Measurements from ENCODE around the gene GMPR2.
A peak's percentile ranks its signal among the peaks of the same experiment; 100 is the strongest.

GMPR2 gene

GRCh38 chr14:24269368-24269767 lies 36.6 kb downstream of the GMPR2 start:
- Histone ChIP-seq H4K8ac (ENCODE audit: low read depth, low read length) (no peak overlapping the region), H2AK5ac (ENCODE audit: low read depth, low read length) (peak overlapping the region; percentile 5), H3K36me3 (replicated peaks in 1 of 2; ENCODE audit: control insufficient read depth in 2 of 2, insufficient read depth in 2 of 2, low read length in 2 of 2) (peaks cover 7 to 17% of the 10 kb centered on the region in 2 donors), H3K23ac (ENCODE audit: low read depth, low read length, poor library complexity) (no peak overlapping the region), H2BK12ac (ENCODE audit: low read length) (no peak overlapping the region), H3K14ac (ENCODE audit: low read length) (no peak overlapping the region), H2AFZ (ENCODE audit: low read length) (no peak overlapping the region), H3K4me1 (ENCODE audit: control insufficient read depth in 2 of 2, insufficient read depth in 1 of 2, low read depth in 1 of 2, low read length in 2 of 2) (peaks cover 4 to 6% of the 10 kb centered on the region in 2 donors), H2BK15ac (ENCODE audit: low read length) (no peak overlapping the region), H3K79me1 (ENCODE audit: low read depth, low read length) (no peaks in the 10 kb centered on the region), H3K4ac (ENCODE audit: low read length) (no peak overlapping the region), H3K4me3 (ENCODE audit: low read length in 2 of 2) (no peak overlapping the region), H3K4me2 (ENCODE audit: insufficient read depth, low read length, poor library complexity, severe bottlenecking) (no peak overlapping the region), H3K27me3 (ENCODE audit: control insufficient read depth in 3 of 3, insufficient read depth in 3 of 3, low read depth in 1 of 3, low read length in 3 of 3) (no peaks in the 10 kb centered on the region), H3K18ac (ENCODE audit: low read length) (no peak overlapping the region), H3K9ac (ENCODE audit: low read depth, low read length, poor library complexity) (no peak overlapping the region), H2BK5ac (ENCODE audit: low read length) (no peak overlapping the region), H4K91ac (ENCODE audit: low read depth, low read length, poor library complexity) (no peak overlapping the region), H2BK120ac (ENCODE audit: low read depth, low read length) (no peak overlapping the region), H3K27ac (replicated peaks; ENCODE audit: low read length) (no peak overlapping the region), H3K9me3 (replicated peaks in 1 of 2; ENCODE audit: control insufficient read depth in 2 of 2, insufficient read depth in 1 of 2, low read depth in 1 of 2, low read length in 2 of 2) (peaks cover 0 to 1% of the 10 kb centered on the region in 2 donors)
- DNase-seq (ENCODE audit: low spot score), result no peak
- WGBS, 2 donors (ENCODE audit: extremely low coverage in 2 of 2, insufficient read length in 2 of 2, insufficient replicate concordance in 1 of 2), result no CpG with 5 or more reads among the region's 8 CpGs

DNA sequence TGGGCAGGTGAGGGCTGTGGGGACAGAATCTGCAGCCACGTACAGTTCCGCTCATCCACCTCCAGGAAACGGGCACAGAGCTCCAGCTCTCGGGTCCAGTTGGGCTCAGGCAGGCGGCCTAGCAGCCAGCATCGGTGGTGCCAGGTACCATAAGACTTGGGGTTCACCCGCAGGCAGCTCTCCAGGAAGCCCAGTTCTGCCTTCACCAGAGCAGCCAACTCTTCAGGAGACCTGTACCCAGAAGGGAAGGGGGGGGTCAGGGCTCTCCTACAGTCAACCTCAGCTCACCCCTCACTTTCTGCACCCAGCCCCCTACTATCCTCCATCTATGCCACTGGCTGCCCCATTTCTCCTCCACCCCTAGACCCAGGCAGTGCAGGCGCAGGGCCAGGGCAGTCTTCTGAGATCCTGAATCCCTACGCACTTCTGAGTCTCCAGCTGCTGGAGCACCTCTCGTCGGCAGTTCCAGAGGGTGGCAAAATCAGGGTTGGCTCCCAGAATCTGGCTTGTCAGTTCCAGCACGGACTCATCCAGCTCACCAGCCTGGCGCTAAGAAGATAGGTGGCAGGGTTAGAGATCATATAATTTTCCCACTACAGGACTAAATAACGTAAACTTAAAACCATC lies 37.3 kb downstream of the GMPR2 start:
- Histone ChIP-seq H3K36me3 (replicated peaks in 1 of 2; ENCODE audit: control insufficient read depth in 2 of 2, insufficient read depth in 2 of 2, low read length in 2 of 2) (peaks cover 7 to 17% of the 10 kb centered on the region in 2 donors), H2AFZ (ENCODE audit: low read length) (no peak overlapping the region), H3K23ac (ENCODE audit: low read depth, low read length, poor library complexity) (no peak overlapping the region), H4K91ac (ENCODE audit: low read depth, low read length, poor library complexity) (no peak overlapping the region), H2BK5ac (ENCODE audit: low read length) (no peak overlapping the region), H2BK15ac (ENCODE audit: low read length) (peak overlapping the region; percentile 38), H2AK5ac (ENCODE audit: low read depth, low read length) (peak overlapping the region; percentile 64), H3K9ac (ENCODE audit: low read depth, low read length, poor library complexity) (no peak overlapping the region), H3K14ac (ENCODE audit: low read length) (no peak overlapping the region), H3K79me1 (ENCODE audit: low read depth, low read length) (no peaks in the 10 kb centered on the region), H3K4me3 (ENCODE audit: low read length in 2 of 2) (no peak overlapping the region), H3K27me3 (ENCODE audit: control insufficient read depth in 3 of 3, insufficient read depth in 3 of 3, low read depth in 1 of 3, low read length in 3 of 3) (no peaks in the 10 kb centered on the region), H2BK12ac (ENCODE audit: low read length) (no peak overlapping the region), H3K9me3 (replicated peaks in 1 of 2; ENCODE audit: control insufficient read depth in 2 of 2, insufficient read depth in 1 of 2, low read depth in 1 of 2, low read length in 2 of 2) (peaks cover 0 to 1% of the 10 kb centered on the region in 2 donors), H3K4me1 (ENCODE audit: control insufficient read depth in 2 of 2, insufficient read depth in 1 of 2, low read depth in 1 of 2, low read length in 2 of 2) (peaks cover 4 to 6% of the 10 kb centered on the region in 2 donors), H4K8ac (ENCODE audit: low read depth, low read length) (no peak overlapping the region), H3K4ac (ENCODE audit: low read length) (no peak overlapping the region), H3K4me2 (ENCODE audit: insufficient read depth, low read length, poor library complexity, severe bottlenecking) (no peak overlapping the region), H3K18ac (ENCODE audit: low read length) (no peak overlapping the region), H3K27ac (replicated peaks; ENCODE audit: low read length) (no peak overlapping the region), H2BK120ac (ENCODE audit: low read depth, low read length) (no peak overlapping the region)
- WGBS, 2 donors (ENCODE audit: extremely low coverage in 2 of 2, insufficient read length in 2 of 2, insufficient replicate concordance in 1 of 2), result no CpG with 5 or more reads among the region's 14 CpGs
- DNase-seq (ENCODE audit: low spot score), result no peak

GRCh38 chr14:24270537-24271133 lies 37.9 kb downstream of the GMPR2 start:
- DNase-seq (ENCODE audit: low spot score), result peak; percentile 3
- no peak overlapping the region for H2BK12ac ChIP-seq (ENCODE audit: low read length)
- no peak overlapping the region for H3K23ac ChIP-seq (ENCODE audit: low read depth, low read length, poor library complexity)
- H2AFZ ChIP-seq (ENCODE audit: low read length), result peak overlapping the region; percentile 93
- H4K8ac ChIP-seq (ENCODE audit: low read depth, low read length), result no peak overlapping the region
- H3K14ac ChIP-seq (ENCODE audit: low read length), result no peak overlapping the region
- H3K36me3 ChIP-seq (replicated peaks in 1 of 2; ENCODE audit: control insufficient read depth in 2 of 2, insufficient read depth in 2 of 2, low read length in 2 of 2), result peaks cover 7 to 17% of the 10 kb centered on the region in 2 donors
- peak overlapping the region; percentile 71 to 93 for H3K4me3 ChIP-seq (ENCODE audit: low read length in 2 of 2)
- no peak overlapping the region for H2BK120ac ChIP-seq (ENCODE audit: low read depth, low read length)
- H2BK15ac ChIP-seq (ENCODE audit: low read length), result no peak overlapping the region
- H3K18ac ChIP-seq (ENCODE audit: low read length), result peak overlapping the region; percentile 73
- peak overlapping the region; percentile 91 for H3K9ac ChIP-seq (ENCODE audit: low read depth, low read length, poor library complexity)
- no peak overlapping the region for H2AK5ac ChIP-seq (ENCODE audit: low read depth, low read length)
- peak overlapping the region; percentile 68 for H3K4me2 ChIP-seq (ENCODE audit: insufficient read depth, low read length, poor library complexity, severe bottlenecking)
- H3K79me1 ChIP-seq (ENCODE audit: low read depth, low read length), result no peaks in the 10 kb centered on the region
- H3K4ac ChIP-seq (ENCODE audit: low read length), result no peak overlapping the region
- WGBS, 2 donors (ENCODE audit: extremely low coverage in 2 of 2, insufficient read length in 2 of 2, insufficient replicate concordance in 1 of 2), result no CpG with 5 or more reads among the region's 13 CpGs
- H2BK5ac ChIP-seq (ENCODE audit: low read length), result peak overlapping the region; percentile 88
- H3K4me1 ChIP-seq (ENCODE audit: control insufficient read depth in 2 of 2, insufficient read depth in 1 of 2, low read depth in 1 of 2, low read length in 2 of 2), result peaks cover 4 to 6% of the 10 kb centered on the region in 2 donors
- peaks cover 0 to 1% of the 10 kb centered on the region in 2 donors for H3K9me3 ChIP-seq (replicated peaks in 1 of 2; ENCODE audit: control insufficient read depth in 2 of 2, insufficient read depth in 1 of 2, low read depth in 1 of 2, low read length in 2 of 2)
- no peak overlapping the region for H4K91ac ChIP-seq (ENCODE audit: low read depth, low read length, poor library complexity)
- H3K27ac ChIP-seq (replicated peaks; ENCODE audit: low read length), result peak overlapping the region; percentile 90
- no peaks in the 10 kb centered on the region for H3K27me3 ChIP-seq (ENCODE audit: control insufficient read depth in 3 of 3, insufficient read depth in 3 of 3, low read depth in 1 of 3, low read length in 3 of 3)

DNA sequence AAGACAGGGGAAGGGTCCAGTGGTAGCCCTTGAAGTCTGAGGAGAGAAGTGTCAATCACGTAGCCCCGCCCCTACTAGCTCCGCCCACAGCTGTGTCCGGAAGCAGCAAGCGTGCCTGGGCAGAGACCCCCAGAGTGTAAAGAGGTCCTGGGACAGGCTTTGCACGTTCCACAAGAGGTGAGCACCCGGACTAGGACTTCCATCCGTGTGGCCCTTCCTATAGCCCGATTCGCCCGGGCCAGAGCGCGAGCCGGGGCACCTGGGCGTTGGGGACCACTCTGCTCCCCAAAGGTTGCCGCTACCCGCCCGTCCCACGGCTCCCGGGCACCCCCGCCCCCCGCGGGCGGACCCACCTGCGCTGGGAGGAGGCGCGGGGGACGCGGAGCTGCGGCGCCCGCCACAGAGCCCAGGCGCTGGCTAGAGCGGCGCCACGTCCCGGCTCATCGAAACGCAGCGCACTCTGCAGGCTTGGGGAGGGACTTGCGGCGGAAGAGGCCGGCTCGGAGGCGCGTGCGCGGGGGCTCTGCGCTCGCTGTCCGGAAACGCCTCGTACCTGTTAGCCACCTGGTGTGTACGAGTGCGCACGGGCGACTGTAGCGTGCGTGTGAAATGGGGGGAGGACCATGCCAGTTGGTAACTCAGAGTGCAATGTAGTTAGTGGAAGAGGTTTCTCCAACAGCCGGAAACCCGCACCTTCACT lies 38.6 kb downstream of the GMPR2 start, which contains the start of gene RABGGTA:
TSS of gene RABGGTA (minus strand) at position 464 of the 700 bp plus-strand sequence. CDS start 482 bp downstream, outside the sequence.
- Histone ChIP-seq H3K79me1 (ENCODE audit: low read depth, low read length) (no peaks in the 10 kb centered on the region), H3K27ac (replicated peaks; ENCODE audit: low read length) (peak within 1 kb of the TSS; percentile 90), H3K9ac (ENCODE audit: low read depth, low read length, poor library complexity) (peak within 1 kb of the TSS; percentile 91), H3K4me3 (ENCODE audit: low read length in 2 of 2) (peak within 1 kb of the TSS; percentile 71 to 93), H3K23ac (ENCODE audit: low read depth, low read length, poor library complexity) (peak within 1 kb of the TSS; percentile 77), H2BK120ac (ENCODE audit: low read depth, low read length) (peak within 1 kb of the TSS; percentile 88), H3K27me3 (ENCODE audit: control insufficient read depth in 3 of 3, insufficient read depth in 3 of 3, low read depth in 1 of 3, low read length in 3 of 3) (no peaks in the 10 kb centered on the region), H4K91ac (ENCODE audit: low read depth, low read length, poor library complexity) (no peak within 1 kb of the TSS), H2AK5ac (ENCODE audit: low read depth, low read length) (peak within 1 kb of the TSS; percentile 10), H3K4ac (ENCODE audit: low read length) (no peak within 1 kb of the TSS), H4K8ac (ENCODE audit: low read depth, low read length) (no peak within 1 kb of the TSS), H3K9me3 (replicated peaks in 1 of 2; ENCODE audit: control insufficient read depth in 2 of 2, insufficient read depth in 1 of 2, low read depth in 1 of 2, low read length in 2 of 2) (peaks cover 0 to 1% of the 10 kb centered on the region in 2 donors), H3K4me2 (ENCODE audit: insufficient read depth, low read length, poor library complexity, severe bottlenecking) (peak within 1 kb of the TSS; percentile 68), H2BK5ac (ENCODE audit: low read length) (peak within 1 kb of the TSS; percentile 88), H2BK12ac (ENCODE audit: low read length) (no peak within 1 kb of the TSS), H2BK15ac (ENCODE audit: low read length) (no peak within 1 kb of the TSS), H3K36me3 (replicated peaks in 1 of 2; ENCODE audit: control insufficient read depth in 2 of 2, insufficient read depth in 2 of 2, low read length in 2 of 2) (peaks cover 6 to 15% of the 10 kb centered on the region in 2 donors), H3K4me1 (ENCODE audit: control insufficient read depth in 2 of 2, insufficient read depth in 1 of 2, low read depth in 1 of 2, low read length in 2 of 2) (peaks cover 4 to 6% of the 10 kb centered on the region in 2 donors), H3K14ac (ENCODE audit: low read length) (no peak within 1 kb of the TSS), H2AFZ (ENCODE audit: low read length) (peak within 1 kb of the TSS; percentile 93), H3K18ac (ENCODE audit: low read length) (peak within 1 kb of the TSS; percentile 99)
- DNase-seq (ENCODE audit: low spot score), result peak; percentile 90
- no CpG with 5 or more reads among the region's 61 CpGs for WGBS, 2 donors (ENCODE audit: extremely low coverage in 2 of 2, insufficient read length in 2 of 2, insufficient replicate concordance in 1 of 2)
